Bronchial epithelial cell (primary cell): Measurements from ENCODE around the gene ATP23. TPM values are rescaled to one million over a fixed set of nuclear protein-coding genes. Genes with fewer than 3 reads are reported as not detected.

Experiments used
- DNase-seq: peaks from one replicate; pipeline ENCODE4 v3.0.0-alpha.2; 2010; ENCODE audit warnings: low read depth
- FAIRE-seq: peaks from 2 replicates; lab custom pipeline; 2011; peaks lifted over from hg19 to GRCh38; lab: Jason Lieb, UNC
- H3K27me3 ChIP-seq: 2 replicates; pipeline ENCODE4 v1.5.1; 2011; ENCODE audit warnings: low read length; ENCODE audit not compliant: control insufficient read depth, insufficient read depth
- H3K36me3 ChIP-seq: 2 replicates; pipeline ENCODE4 v1.5.1; 2011; ENCODE audit warnings: low read length; ENCODE audit not compliant: control insufficient read depth, insufficient read depth
- H3K4me3 ChIP-seq: 2 replicates; pipeline ENCODE4 v1.5.1; 2011; ENCODE audit warnings: mild to moderate bottlenecking, low read depth, low read length, control low read depth
- total RNA-seq: library from RNA; depleted of rRNA; stranded (reverse); fragments of >200 nt; gene quantifications from 2 replicates; pipeline ENCODE4 v1.2.1, GENCODE V29; 2014
- TF ChIP-seq, protein P1 (sequence below): IDR thresholded peaks from 2 replicates; pipeline ENCODE4 v1.5.1; 2011; ENCODE audit warnings: mild to moderate bottlenecking, moderate library complexity, low read length, control low read depth, inconsistent platforms; ENCODE audit not compliant: insufficient read depth, severe bottlenecking

Gene ATP23
- total RNA-seq, 1 donor from 2014 or later, result 6.6 TPM

DNA sequence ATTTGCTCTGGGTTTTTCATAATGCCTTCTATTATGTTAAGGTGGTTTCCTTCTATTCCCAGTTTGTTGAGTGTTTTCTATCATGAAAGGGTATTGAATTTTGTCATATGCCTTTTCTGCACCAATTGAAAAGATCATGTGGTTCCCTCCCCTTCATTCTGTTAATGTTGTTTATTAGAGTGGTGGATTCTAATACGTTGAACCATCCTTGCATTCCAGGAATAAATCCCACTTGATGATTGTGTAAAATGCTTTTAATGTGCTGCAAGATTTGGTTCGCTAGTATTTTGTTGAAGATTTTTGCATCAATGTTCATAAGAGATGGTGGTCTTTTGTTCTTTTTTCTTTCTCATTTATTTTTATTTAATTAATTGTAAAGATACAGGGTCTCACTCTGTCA is 55.2 kb downstream of the ATP23 start:
- no peak for DNase-seq
- TF ChIP-seq, protein P1, sequence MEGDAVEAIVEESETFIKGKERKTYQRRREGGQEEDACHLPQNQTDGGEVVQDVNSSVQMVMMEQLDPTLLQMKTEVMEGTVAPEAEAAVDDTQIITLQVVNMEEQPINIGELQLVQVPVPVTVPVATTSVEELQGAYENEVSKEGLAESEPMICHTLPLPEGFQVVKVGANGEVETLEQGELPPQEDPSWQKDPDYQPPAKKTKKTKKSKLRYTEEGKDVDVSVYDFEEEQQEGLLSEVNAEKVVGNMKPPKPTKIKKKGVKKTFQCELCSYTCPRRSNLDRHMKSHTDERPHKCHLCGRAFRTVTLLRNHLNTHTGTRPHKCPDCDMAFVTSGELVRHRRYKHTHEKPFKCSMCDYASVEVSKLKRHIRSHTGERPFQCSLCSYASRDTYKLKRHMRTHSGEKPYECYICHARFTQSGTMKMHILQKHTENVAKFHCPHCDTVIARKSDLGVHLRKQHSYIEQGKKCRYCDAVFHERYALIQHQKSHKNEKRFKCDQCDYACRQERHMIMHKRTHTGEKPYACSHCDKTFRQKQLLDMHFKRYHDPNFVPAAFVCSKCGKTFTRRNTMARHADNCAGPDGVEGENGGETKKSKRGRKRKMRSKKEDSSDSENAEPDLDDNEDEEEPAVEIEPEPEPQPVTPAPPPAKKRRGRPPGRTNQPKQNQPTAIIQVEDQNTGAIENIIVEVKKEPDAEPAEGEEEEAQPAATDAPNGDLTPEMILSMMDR, result no peak
- no peak overlapping the region for H3K4me3 ChIP-seq
- FAIRE-seq, result no peak
- H3K27me3 ChIP-seq, result no peaks in the 10 kb centered on the region
- no peaks in the 10 kb centered on the region for H3K36me3 ChIP-seq

- no peaks in the 10 kb centered on the region for H3K36me3 ChIP-seq
- FAIRE-seq (no peak), DNase-seq (no peak)
- TF ChIP-seq, protein P1, result no peak
- H3K27me3 ChIP-seq, result no peaks in the 10 kb centered on the region
- H3K4me3 ChIP-seq, result no peak overlapping the region
Measured at GRCh38 chr12:57998251-57998650, 56.9 kb downstream of the ATP23 start.

DNA sequence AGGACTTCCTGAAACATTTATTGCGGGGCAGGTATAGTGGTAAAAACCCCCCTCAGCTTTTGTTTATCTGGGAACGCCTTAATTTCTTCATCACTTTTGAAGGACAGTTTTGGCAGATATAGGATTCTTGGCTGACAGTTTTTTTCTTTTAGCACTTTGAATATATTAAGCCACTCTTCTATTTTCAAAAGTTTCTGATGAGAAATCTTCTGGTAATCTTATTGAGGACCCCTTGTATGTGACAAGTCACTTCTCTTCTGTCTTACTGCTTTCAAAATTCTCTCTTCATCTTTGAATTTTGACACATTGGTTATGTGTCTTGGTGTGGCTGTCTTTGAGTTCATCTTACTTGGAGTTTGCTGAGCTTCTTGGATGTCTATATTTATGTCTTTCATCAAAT is 59.1 kb downstream of the ATP23 start:
- Histone ChIP-seq H3K27me3 (no peaks in the 10 kb centered on the region), H3K4me3 (no peak overlapping the region), H3K36me3 (no peaks in the 10 kb centered on the region)
- FAIRE-seq (no peak), DNase-seq (no peak)
- TF ChIP-seq, protein P1, result no peak

- FAIRE-seq (no peak), DNase-seq (no peak)
- TF ChIP-seq, protein P1, result no peak
- Histone ChIP-seq H3K36me3 (no peaks in the 10 kb centered on the region), H3K27me3 (no peaks in the 10 kb centered on the region), H3K4me3 (no peak overlapping the region)
Measured at GRCh38 chr12:58007875-58008274, 66.5 kb downstream of the ATP23 start.

GRCh38 chr12:58008634-58009033 is 67.3 kb downstream of the ATP23 start:
- H3K36me3 ChIP-seq, result no peaks in the 10 kb centered on the region
- FAIRE-seq, result no peak
- DNase-seq, result no peak

More at GRCh38 chr12:58008634-58009033, 67.3 kb downstream of the ATP23 start:
- no peaks in the 10 kb centered on the region for H3K27me3 ChIP-seq
- no peak overlapping the region for H3K4me3 ChIP-seq
- TF ChIP-seq, protein P1, result no peak

Other genes with a start within 250 kb of the ATP23 start
- gene OS9, start 247.4 kb upstream of the ATP23 start, total RNA-seq, result 182 and 405 TPM in 2 replicates
- gene AGAP2, start 202.8 kb upstream of the ATP23 start, total RNA-seq, result under 0.01 TPM in 2 replicates
- gene TSPAN31, start 196.5 kb upstream of the ATP23 start, total RNA-seq, result 100 and 109 TPM in 2 replicates
- 61.3 and 113 TPM in 2 replicates for gene CDK4, start 189.3 kb upstream of the ATP23 start, total RNA-seq
- gene MARCHF9, start 186.5 kb upstream of the ATP23 start, total RNA-seq, result 6.3 and 8.1 TPM in 2 replicates
- 0.77 and 3.9 TPM in 2 replicates for gene CYP27B1, start 174.5 kb upstream of the ATP23 start, total RNA-seq
- gene METTL1, start 169.5 kb upstream of the ATP23 start, total RNA-seq, result 2.8 and 5.8 TPM in 2 replicates
- 4.5 and 7.1 TPM in 2 replicates for gene EEF1AKMT3, start 169.0 kb upstream of the ATP23 start, total RNA-seq
- gene TSFM, start 158.8 kb upstream of the ATP23 start, total RNA-seq, result 15.7 and 17.9 TPM in 2 replicates
- gene AVIL, start 122.8 kb upstream of the ATP23 start, total RNA-seq, result 0.79 and 1.9 TPM in 2 replicates
- 29.3 and 36.3 TPM in 2 replicates for gene CTDSP2, start 94.8 kb upstream of the ATP23 start, total RNA-seq